Measurements from ENCODE around the gene UNCX.

- TF ChIP-seq CTCF (IDR thresholded peaks at IDR 0.05) (peak; percentile 49 to 72 (median 66)), POLR2A (IDR thresholded peaks at IDR 0.05) (no peak)
Measured at GRCh38 chr7:1225441-1226185, 7.1 kb upstream of the UNCX start.
